Bronchial epithelial cell (primary cell): ENCODE measurements around the gene CHML. TPM values are rescaled to one million over a fixed set of nuclear protein-coding genes. Genes with fewer than 3 reads are reported as not detected.
A peak's percentile ranks its signal among the peaks of the same experiment; 100 is the strongest.

ENCODE experiments used
- DNase-seq: peaks from one replicate; pipeline ENCODE4 v3.0.0-alpha.2; 2010; ENCODE audit warnings: low read depth
- FAIRE-seq: peaks from 2 replicates; lab custom pipeline; 2011; peaks lifted over from hg19 to GRCh38; lab: Jason Lieb, UNC
- H3K27me3 ChIP-seq: 2 replicates; pipeline ENCODE4 v1.5.1; 2011; ENCODE audit warnings: low read length; ENCODE audit not compliant: control insufficient read depth, insufficient read depth
- H3K36me3 ChIP-seq: 2 replicates; pipeline ENCODE4 v1.5.1; 2011; ENCODE audit warnings: low read length; ENCODE audit not compliant: control insufficient read depth, insufficient read depth
- H3K4me3 ChIP-seq: 2 replicates; pipeline ENCODE4 v1.5.1; 2011; ENCODE audit warnings: mild to moderate bottlenecking, low read depth, low read length, control low read depth
- CTCF ChIP-seq: IDR thresholded peaks from 2 replicates; pipeline ENCODE4 v1.5.1; 2011; ENCODE audit warnings: mild to moderate bottlenecking, moderate library complexity, low read length, control low read depth, inconsistent platforms; ENCODE audit not compliant: insufficient read depth, severe bottlenecking
- total RNA-seq: library from RNA; depleted of rRNA; stranded (reverse); fragments of >200 nt; gene quantifications from 2 replicates; pipeline ENCODE4 v1.2.1, GENCODE V29; 2014

The CHML gene
- total RNA-seq, 1 donor from 2014 or later: 11.1 TPM

- no peak for DNase-seq
- peaks cover 2% of the 10 kb centered on the region for H3K36me3 ChIP-seq
- TF ChIP-seq CTCF: no peak
- FAIRE-seq: no peak
- no peaks in the 10 kb centered on the region for H3K27me3 ChIP-seq
- no peak overlapping the region for H3K4me3 ChIP-seq
Observed at GRCh38 chr1:241603731-241604245, 36.4 kb downstream of the CHML start.

DNA sequence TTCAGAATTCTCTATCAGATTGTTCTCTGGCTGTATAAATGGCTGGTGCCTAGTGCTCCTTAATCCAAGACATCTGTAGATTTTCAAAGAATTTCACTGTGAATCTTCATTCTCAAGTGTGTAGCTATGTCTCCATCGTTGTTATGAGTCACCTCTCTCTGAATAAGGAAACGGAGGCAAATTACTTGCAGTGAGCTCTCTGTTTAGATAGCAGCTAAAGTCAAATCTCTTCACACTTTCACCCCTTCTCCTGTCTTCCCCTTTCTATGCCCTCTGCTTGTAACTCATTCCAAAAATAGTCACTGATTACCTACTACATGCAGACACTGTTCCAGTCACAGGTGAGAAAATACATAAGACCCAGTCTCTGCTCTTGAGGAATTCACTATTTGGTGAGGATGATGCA is 39.7 kb downstream of the CHML start:
- no peak for DNase-seq
- TF ChIP-seq CTCF: no peak
- H3K4me3 ChIP-seq: no peak overlapping the region
- H3K27me3 ChIP-seq: no peaks in the 10 kb centered on the region
- FAIRE-seq: no peak
- peaks cover 3% of the 10 kb centered on the region for H3K36me3 ChIP-seq

GRCh38 chr1:241598249-241598648 is 41.9 kb downstream of the CHML start:
- Histone ChIP-seq H3K36me3 (peaks cover 1% of the 10 kb centered on the region), H3K27me3 (no peaks in the 10 kb centered on the region), H3K4me3 (no peak overlapping the region)
- DNase-seq (no peak), FAIRE-seq (no peak)
- no peak for TF ChIP-seq CTCF

- Histone ChIP-seq H3K4me3 (no peak overlapping the region), H3K27me3 (no peaks in the 10 kb centered on the region), H3K36me3 (peaks cover 1% of the 10 kb centered on the region)
- no peak for FAIRE-seq
- DNase-seq: no peak
- TF ChIP-seq CTCF: no peak
Observed at GRCh38 chr1:241596633-241597032, 43.5 kb downstream of the CHML start.

- FAIRE-seq (no peak), DNase-seq (peak; percentile 75)
- TF ChIP-seq CTCF: no peak
- Histone ChIP-seq H3K4me3 (no peak overlapping the region), H3K36me3 (peaks cover 1% of the 10 kb centered on the region), H3K27me3 (no peaks in the 10 kb centered on the region)
Observed at GRCh38 chr1:241593186-241593585, 47.0 kb downstream of the CHML start.
